Activated CD8-positive, alpha-beta T cell treated with anti-CD3 and anti-CD28 coated beads for 36 hours (primary cell): ENCODE data around the gene ZBTB7B. TPM values are rescaled to one million over a fixed set of nuclear protein-coding genes. Genes with fewer than 3 reads are reported as not detected.

Experiments used
- ATAC-seq: fragments of 200-7000 bp; cut with Tn5 transposase; one replicate; pipeline ENCODE4 v1.10.0; 2021; ENCODE audit warnings: mild to moderate bottlenecking, moderate library complexity
- CTCF ChIA-PET: fragments of 350-600 bp; sonication (Branson Sonifier 250); formaldehyde crosslinking; loops from one replicate; lab custom pipeline; 2021; ENCODE audit warnings: antibody characterized with exemption; lab: Charles Lee
- POLR2A ChIA-PET: fragments of 350-600 bp; sonication (Branson Sonifier 250); formaldehyde crosslinking; loops from one replicate; lab custom pipeline; 2021; ENCODE audit warnings: antibody characterized with exemption; lab: Charles Lee
- DNase-seq: peaks from one replicate; pipeline ENCODE4 v3.0.0-alpha.2; 2020
- H3K27ac Mint-ChIP-seq: one replicate; pipeline ENCODE4 v1.8.0; 2021; ENCODE audit warnings: mild to moderate bottlenecking, mixed read lengths
- H3K27me3 Mint-ChIP-seq: one replicate; pipeline ENCODE4 v1.8.0; 2021; ENCODE audit warnings: mixed read lengths
- H3K36me3 Mint-ChIP-seq: one replicate; pipeline ENCODE4 v1.8.0; 2021; ENCODE audit warnings: low read depth, mixed read lengths
- H3K4me1 Mint-ChIP-seq: one replicate; pipeline ENCODE4 v1.8.0; 2021; ENCODE audit warnings: low read depth, mixed read lengths
- H3K4me3 Mint-ChIP-seq: one replicate; pipeline ENCODE4 v1.8.0; 2021; ENCODE audit warnings: mild to moderate bottlenecking, moderate library complexity, mixed read lengths
- H3K9me3 Mint-ChIP-seq: one replicate; pipeline ENCODE4 v1.8.0; 2021; ENCODE audit warnings: mixed read lengths
- CTCF ChIP-seq: fragments of 200-600 bp; IDR thresholded peaks from one replicate; pipeline ENCODE4 v1.8.0; 2022; ENCODE audit warnings: antibody characterized with exemption, mild to moderate bottlenecking
- intact Hi-C: fragments of 100-400 bp; cut with micrococcal nuclease; formaldehyde crosslinking; loops from one replicate; pipeline ENCODE4 v1.10.0; 2022
- total RNA-seq, 2 experiments: library from RNA; stranded (reverse); gene quantifications; one replicate each; pipeline ENCODE4 v1.2.3, GENCODE V29; 2021

The ZBTB7B gene
- total RNA-seq, 2 experiments from 2014 or later, result 26.3 to 26.5 TPM

GRCh38 chr1:155012776-155013602 lies 10.4 kb downstream of the ZBTB7B start:
- Mint-ChIP-seq H3K4me1 (peaks cover 77% of the 10 kb centered on the region), H3K27ac (peak overlapping the region; percentile 37), H3K9me3 (no peaks in the 10 kb centered on the region), H3K36me3 (peaks cover 8% of the 10 kb centered on the region), H3K4me3 (no peak overlapping the region), H3K27me3 (no peaks in the 10 kb centered on the region)
- DNase-seq, result no peak
- ChIA-PET POLR2A (interaction anchor here (0.6 to 1.7 kb wide), 6 partner anchors 9 to 259 kb away, joined by 3 to 5 read pairs (median 4); partner anchors contain the start of gene ADAM15), CTCF (interaction anchor here (0.9 to 2.8 kb wide), 6 partner anchors 10 to 78 kb away, joined by 3 to 13 read pairs (median 3); partner anchors contain the start of gene PBXIP1)
- intact Hi-C loops, result no loop called here
- ATAC-seq, result no peak
- TF ChIP-seq CTCF, result no peak

DNA sequence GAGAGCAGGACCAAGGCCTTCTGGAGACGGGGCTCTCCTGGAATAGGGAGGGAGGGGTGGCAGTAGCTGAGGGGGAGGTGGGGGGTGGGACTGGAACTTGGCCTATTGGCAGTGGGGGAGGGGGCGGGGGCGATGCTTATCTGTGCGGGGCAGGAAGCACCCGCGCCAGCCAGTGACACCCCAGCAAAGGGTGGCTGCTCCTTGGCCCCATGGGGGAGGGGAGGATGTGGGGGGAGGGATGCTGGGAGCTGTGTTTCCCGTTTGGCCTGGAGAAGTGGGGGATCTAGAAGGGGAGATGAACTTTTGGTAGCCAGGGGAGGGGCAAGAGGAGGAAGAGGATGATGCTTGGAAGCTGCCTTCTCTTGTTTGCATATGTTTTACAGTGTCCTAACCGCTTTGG lies 11.0 kb downstream of the ZBTB7B start:
- DNase-seq (no peak), ATAC-seq (no peak)
- peaks cover 8% of the 10 kb centered on the region for H3K36me3 Mint-ChIP-seq
- no peaks in the 10 kb centered on the region for H3K27me3 Mint-ChIP-seq
- no peak for TF ChIP-seq CTCF
- no peaks in the 10 kb centered on the region for H3K9me3 Mint-ChIP-seq
- ChIA-PET CTCF (interaction anchor here (0.9 to 4.8 kb wide), 4 partner anchors 9 to 59 kb away, joined by 3 to 37 read pairs (median 10); partner anchors contain the start of gene PBXIP1), POLR2A (interaction anchor here (0.7 to 1.7 kb wide), 4 partner anchors 9 to 63 kb away, joined by 3 to 4 read pairs (median 4); partner anchors contain the start of gene ADAM15)
- peaks cover 74% of the 10 kb centered on the region for H3K4me1 Mint-ChIP-seq
- intact Hi-C loops, result no loop called here
- no peak overlapping the region for H3K27ac Mint-ChIP-seq
- no peak overlapping the region for H3K4me3 Mint-ChIP-seq

- H3K4me1 Mint-ChIP-seq, result peaks cover 69% of the 10 kb centered on the region
- no peak for TF ChIP-seq CTCF
- no peaks in the 10 kb centered on the region for H3K9me3 Mint-ChIP-seq
- intact Hi-C loops, result loop anchor here (5.0 kb wide), 1 partner anchor 43 kb away; the partner anchor contains the start of genes CKS1B and SHC1
- DNase-seq, result no peak
- H3K36me3 Mint-ChIP-seq, result peaks cover 8% of the 10 kb centered on the region
- H3K27ac Mint-ChIP-seq, result no peak overlapping the region
- CTCF ChIA-PET, result interaction anchor here (1.2 to 7.6 kb wide), 8 partner anchors 15 to 70 kb away, joined by 4 to 77 read pairs (median 31); partner anchors contain the start of genes ADAM15, FLAD1, LENEP and PBXIP1
- no peak overlapping the region for H3K4me3 Mint-ChIP-seq
- ATAC-seq, result no peak
- POLR2A ChIA-PET, result interaction anchor here (0.7 to 4.3 kb wide), 6 partner anchors 7 to 59 kb away, joined by 3 to 29 read pairs (median 8); partner anchors contain the start of genes CKS1B, FLAD1 and PBXIP1
- H3K27me3 Mint-ChIP-seq, result peaks cover 2% of the 10 kb centered on the region
Measured at GRCh38 chr1:155014709-155015508, 12.3 kb downstream of the ZBTB7B start.

- DNase-seq (no peak), ATAC-seq (no peak)
- Mint-ChIP-seq H3K27ac (no peak overlapping the region), H3K9me3 (no peaks in the 10 kb centered on the region), H3K4me1 (peaks cover 62% of the 10 kb centered on the region), H3K27me3 (peaks cover 2% of the 10 kb centered on the region), H3K4me3 (no peak overlapping the region), H3K36me3 (peaks cover 8% of the 10 kb centered on the region)
- ChIA-PET CTCF (interaction anchor here (0.9 to 7.6 kb wide), 14 partner anchors 8 to 76 kb away, joined by 3 to 77 read pairs (median 14); partner anchors contain the start of genes ADAM15, FLAD1, LENEP and PBXIP1), POLR2A (interaction anchor here (1.0 to 4.3 kb wide), 7 partner anchors 8 to 60 kb away, joined by 3 to 29 read pairs (median 10); partner anchors contain the start of genes CKS1B, FLAD1 and PBXIP1)
- intact Hi-C loops, result loop anchor here (5.0 kb wide), 1 partner anchor 43 kb away; the partner anchor contains the start of genes CKS1B and SHC1
- TF ChIP-seq CTCF, result no peak
Measured at GRCh38 chr1:155015527-155016230, 13.1 kb downstream of the ZBTB7B start.
